ENCODE data around the gene SMPDL3A.

Gene SMPDL3A

GRCh38 chr6:122753688-122754056 is 35.4 kb upstream of the SMPDL3A start:
- peak overlapping the region; percentile 43 for H3K4me3 ChIP-seq (ENCODE audit: low read depth, low read length)
- no peaks in the 10 kb centered on the region for H3K36me3 ChIP-seq
- peak; percentile 9 for DNase-seq
- TF ChIP-seq, protein P1, sequence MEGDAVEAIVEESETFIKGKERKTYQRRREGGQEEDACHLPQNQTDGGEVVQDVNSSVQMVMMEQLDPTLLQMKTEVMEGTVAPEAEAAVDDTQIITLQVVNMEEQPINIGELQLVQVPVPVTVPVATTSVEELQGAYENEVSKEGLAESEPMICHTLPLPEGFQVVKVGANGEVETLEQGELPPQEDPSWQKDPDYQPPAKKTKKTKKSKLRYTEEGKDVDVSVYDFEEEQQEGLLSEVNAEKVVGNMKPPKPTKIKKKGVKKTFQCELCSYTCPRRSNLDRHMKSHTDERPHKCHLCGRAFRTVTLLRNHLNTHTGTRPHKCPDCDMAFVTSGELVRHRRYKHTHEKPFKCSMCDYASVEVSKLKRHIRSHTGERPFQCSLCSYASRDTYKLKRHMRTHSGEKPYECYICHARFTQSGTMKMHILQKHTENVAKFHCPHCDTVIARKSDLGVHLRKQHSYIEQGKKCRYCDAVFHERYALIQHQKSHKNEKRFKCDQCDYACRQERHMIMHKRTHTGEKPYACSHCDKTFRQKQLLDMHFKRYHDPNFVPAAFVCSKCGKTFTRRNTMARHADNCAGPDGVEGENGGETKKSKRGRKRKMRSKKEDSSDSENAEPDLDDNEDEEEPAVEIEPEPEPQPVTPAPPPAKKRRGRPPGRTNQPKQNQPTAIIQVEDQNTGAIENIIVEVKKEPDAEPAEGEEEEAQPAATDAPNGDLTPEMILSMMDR (IDR thresholded peaks at IDR 0.05; ENCODE audit: low read depth, low read length): no peak
- H3K27me3 ChIP-seq: no peaks in the 10 kb centered on the region
- no peaks in the 10 kb centered on the region for H3K4me1 ChIP-seq
- H3K9me3 ChIP-seq: no peaks in the 10 kb centered on the region

DNA sequence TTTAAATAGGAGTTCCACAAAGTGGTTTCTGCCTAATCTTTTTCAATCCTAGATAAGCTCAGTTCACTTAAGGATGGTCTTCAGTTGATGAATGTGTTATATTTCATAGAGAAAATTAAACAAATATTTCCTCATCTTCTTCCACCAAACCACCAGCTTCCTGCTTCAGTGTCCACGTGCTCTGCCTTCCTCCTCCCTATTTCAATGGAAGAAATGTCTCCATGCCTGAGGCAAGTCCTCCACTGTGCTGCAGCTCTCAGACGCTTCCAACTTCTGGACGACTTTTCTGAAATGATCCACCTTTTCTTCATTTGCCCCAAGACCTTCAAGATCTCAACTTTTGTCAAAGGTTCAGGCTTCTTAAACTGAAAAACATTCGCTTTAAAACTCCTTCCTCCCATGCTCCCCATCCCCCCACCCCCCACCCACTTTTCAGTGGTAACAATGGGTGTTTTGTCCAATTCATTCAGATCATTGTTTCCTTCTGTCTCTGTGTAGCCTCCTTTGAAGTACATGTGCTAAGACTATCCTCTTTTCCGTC is 34.8 kb upstream of the SMPDL3A start:
- H3K9me3 ChIP-seq: no peaks in the 10 kb centered on the region
- H3K27me3 ChIP-seq: no peaks in the 10 kb centered on the region
- TF ChIP-seq, protein P1 (IDR thresholded peaks at IDR 0.05; ENCODE audit: low read depth, low read length): no peak
- H3K4me1 ChIP-seq: no peaks in the 10 kb centered on the region
- no peak for DNase-seq
- H3K4me3 ChIP-seq (ENCODE audit: low read depth, low read length): no peak overlapping the region
- no peaks in the 10 kb centered on the region for H3K36me3 ChIP-seq

DNA sequence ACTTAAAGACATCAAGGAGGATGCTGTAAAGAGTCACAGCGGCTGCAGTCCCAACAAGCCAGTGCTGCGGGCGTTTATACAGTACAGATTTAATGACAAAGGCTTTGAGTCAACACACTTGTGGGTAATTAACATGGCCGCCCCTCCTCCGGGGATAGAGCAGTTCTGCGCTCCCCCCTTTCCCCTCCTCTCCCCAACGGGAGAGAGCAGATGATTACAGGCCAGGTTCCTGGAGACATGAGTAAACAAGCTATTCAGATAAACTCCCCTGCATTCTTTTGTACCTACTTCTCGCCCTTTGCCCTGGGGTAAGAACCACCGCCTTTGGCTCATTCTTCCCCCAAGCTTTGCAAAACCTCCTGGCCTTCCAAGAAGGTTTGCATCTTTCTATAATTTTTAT is 33.2 kb upstream of the SMPDL3A start:
- no peaks in the 10 kb centered on the region for H3K9me3 ChIP-seq
- no peaks in the 10 kb centered on the region for H3K27me3 ChIP-seq
- no peak overlapping the region for H3K4me3 ChIP-seq (ENCODE audit: low read depth, low read length)
- H3K4me1 ChIP-seq: no peaks in the 10 kb centered on the region
- no peaks in the 10 kb centered on the region for H3K36me3 ChIP-seq
- TF ChIP-seq, protein P1 (IDR thresholded peaks at IDR 0.05; ENCODE audit: low read depth, low read length): no peak
- DNase-seq: no peak

- no peaks in the 10 kb centered on the region for H3K36me3 ChIP-seq
- no peaks in the 10 kb centered on the region for H3K27me3 ChIP-seq
- no peak for DNase-seq
- no peaks in the 10 kb centered on the region for H3K9me3 ChIP-seq
- H3K4me3 ChIP-seq (ENCODE audit: low read depth, low read length): no peak overlapping the region
- H3K4me1 ChIP-seq: no peaks in the 10 kb centered on the region
- TF ChIP-seq, protein P1 (IDR thresholded peaks at IDR 0.05; ENCODE audit: low read depth, low read length): no peak
Observed at GRCh38 chr6:122758927-122759334, 30.1 kb upstream of the SMPDL3A start.

GRCh38 chr6:122760330-122760729 is 28.7 kb upstream of the SMPDL3A start:
- TF ChIP-seq, protein P1 (IDR thresholded peaks at IDR 0.05; ENCODE audit: low read depth, low read length): no peak
- Histone ChIP-seq H3K36me3 (no peaks in the 10 kb centered on the region), H3K4me1 (no peaks in the 10 kb centered on the region), H3K9me3 (no peaks in the 10 kb centered on the region), H3K27me3 (no peaks in the 10 kb centered on the region), H3K4me3 (ENCODE audit: low read depth, low read length) (no peak overlapping the region)
- DNase-seq: no peak

DNA sequence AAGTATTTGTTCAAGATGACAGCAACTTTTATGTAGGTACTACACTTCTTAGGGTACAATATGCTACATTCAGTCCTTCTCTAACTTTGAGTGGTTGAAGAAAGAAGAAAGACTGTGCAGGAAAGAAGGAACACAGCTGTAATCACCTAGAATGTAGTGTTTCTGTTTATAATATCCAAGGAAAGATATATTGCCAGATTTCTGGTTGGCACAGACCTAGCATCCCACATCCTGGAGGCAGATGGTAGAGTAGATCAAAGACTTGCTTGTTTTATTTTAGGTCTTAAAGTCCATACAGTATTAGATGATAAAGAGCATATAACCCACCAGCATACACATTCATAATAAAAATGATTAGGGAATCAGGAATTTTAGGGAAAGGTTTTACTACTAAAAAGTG is 22.8 kb upstream of the SMPDL3A start:
- Histone ChIP-seq H3K4me3 (ENCODE audit: low read depth, low read length) (no peak overlapping the region), H3K4me1 (no peaks in the 10 kb centered on the region), H3K27me3 (no peaks in the 10 kb centered on the region), H3K36me3 (no peaks in the 10 kb centered on the region), H3K9me3 (no peaks in the 10 kb centered on the region)
- no peak for DNase-seq
- TF ChIP-seq, protein P1 (IDR thresholded peaks at IDR 0.05; ENCODE audit: low read depth, low read length): no peak
